GM06990 (cell line): ENCODE measurements around the gene STON1.

Source experiments
- DNase-seq: peaks from one replicate; pipeline ENCODE4 v3.0.0-alpha.2; 2011; ENCODE audit not compliant: insufficient read length; ENCODE audit errors: extremely low read depth
- H3K27me3 ChIP-seq: replicated peaks from 2 replicates; pipeline ENCODE4 v1.6.0; 2011; ENCODE audit warnings: low read length; ENCODE audit not compliant: control insufficient read depth, insufficient read depth
- H3K36me3 ChIP-seq: 2 replicates; pipeline ENCODE4 v1.5.1; 2011; ENCODE audit warnings: low read length; ENCODE audit not compliant: control insufficient read depth, insufficient read depth
- H3K4me3 ChIP-seq: replicated peaks from 2 replicates; pipeline ENCODE4 v1.5.1; 2011; ENCODE audit warnings: low read depth, mild to moderate bottlenecking, control low read depth, low read length
- TF ChIP-seq, protein P1 (sequence below): IDR thresholded peaks from 2 replicates; pipeline ENCODE4 v1.5.1; 2011; ENCODE audit warnings: low read length, control low read depth, mild to moderate bottlenecking, inconsistent platforms; ENCODE audit not compliant: insufficient read depth, poor library complexity, severe bottlenecking

The STON1 gene

GRCh38 chr2:48540237-48540935, 10.4 kb downstream of the STON1 start:
- H3K27me3 ChIP-seq, result no peaks in the 10 kb centered on the region
- TF ChIP-seq, protein P1, sequence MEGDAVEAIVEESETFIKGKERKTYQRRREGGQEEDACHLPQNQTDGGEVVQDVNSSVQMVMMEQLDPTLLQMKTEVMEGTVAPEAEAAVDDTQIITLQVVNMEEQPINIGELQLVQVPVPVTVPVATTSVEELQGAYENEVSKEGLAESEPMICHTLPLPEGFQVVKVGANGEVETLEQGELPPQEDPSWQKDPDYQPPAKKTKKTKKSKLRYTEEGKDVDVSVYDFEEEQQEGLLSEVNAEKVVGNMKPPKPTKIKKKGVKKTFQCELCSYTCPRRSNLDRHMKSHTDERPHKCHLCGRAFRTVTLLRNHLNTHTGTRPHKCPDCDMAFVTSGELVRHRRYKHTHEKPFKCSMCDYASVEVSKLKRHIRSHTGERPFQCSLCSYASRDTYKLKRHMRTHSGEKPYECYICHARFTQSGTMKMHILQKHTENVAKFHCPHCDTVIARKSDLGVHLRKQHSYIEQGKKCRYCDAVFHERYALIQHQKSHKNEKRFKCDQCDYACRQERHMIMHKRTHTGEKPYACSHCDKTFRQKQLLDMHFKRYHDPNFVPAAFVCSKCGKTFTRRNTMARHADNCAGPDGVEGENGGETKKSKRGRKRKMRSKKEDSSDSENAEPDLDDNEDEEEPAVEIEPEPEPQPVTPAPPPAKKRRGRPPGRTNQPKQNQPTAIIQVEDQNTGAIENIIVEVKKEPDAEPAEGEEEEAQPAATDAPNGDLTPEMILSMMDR, result no peak
- H3K4me3 ChIP-seq, result no peak overlapping the region
- no peak for DNase-seq
- H3K36me3 ChIP-seq, result no peaks in the 10 kb centered on the region

DNA sequence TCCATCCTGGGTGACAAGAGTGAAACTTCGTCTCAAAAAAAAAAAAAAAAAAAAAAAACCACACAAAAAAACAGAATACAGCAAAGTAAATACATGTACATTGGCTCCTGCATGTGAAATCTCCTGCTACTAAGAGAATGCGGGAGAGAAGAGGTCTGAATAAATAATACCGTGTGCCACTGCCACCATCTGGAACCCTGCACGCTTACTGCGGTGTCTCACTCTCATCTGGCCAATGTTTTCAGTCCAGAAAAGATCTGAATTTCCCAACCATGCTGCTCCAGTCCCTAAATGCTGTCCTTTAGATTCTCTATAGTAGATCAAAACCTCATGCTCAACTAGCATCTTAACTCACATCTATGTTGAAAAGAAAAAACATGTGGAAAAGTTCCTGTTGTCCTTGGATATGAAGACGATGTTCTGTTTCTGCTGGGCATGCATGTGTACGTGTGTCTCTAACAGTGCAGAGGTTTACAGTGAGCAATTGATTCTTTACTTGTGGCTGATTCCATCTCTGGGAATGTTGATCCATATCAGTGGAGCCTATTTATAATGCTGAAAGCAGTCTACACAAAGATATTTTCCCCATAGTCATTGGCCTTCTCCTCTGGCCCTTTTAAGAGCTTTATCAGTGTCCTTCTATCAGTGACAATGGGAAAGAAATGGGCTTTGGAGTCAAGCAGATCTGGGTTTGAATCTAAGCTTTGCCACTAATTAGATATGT, 11.9 kb downstream of the STON1 start:
- TF ChIP-seq, protein P1, result no peak
- no peak overlapping the region for H3K4me3 ChIP-seq
- no peak for DNase-seq
- no peaks in the 10 kb centered on the region for H3K27me3 ChIP-seq
- no peaks in the 10 kb centered on the region for H3K36me3 ChIP-seq

DNA sequence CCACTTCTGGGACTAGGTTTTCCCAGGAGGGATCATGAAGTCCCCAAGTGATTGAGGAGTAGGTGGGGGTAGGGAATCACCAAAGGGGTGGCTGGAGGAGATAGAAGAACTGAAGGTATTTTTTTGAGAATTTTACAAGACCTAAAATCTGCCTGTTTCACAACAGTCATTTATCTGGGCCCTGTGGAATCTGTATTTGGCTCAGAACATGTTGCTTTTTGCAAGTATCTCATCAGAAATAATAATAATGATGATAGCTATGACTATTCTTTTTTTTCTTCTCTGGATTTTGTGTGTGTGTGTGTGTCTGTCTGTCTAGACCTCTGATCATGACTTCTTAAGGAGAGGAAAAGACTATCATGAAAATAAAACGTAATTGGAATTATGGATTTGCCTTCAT, 13.9 kb downstream of the STON1 start:
- no peak overlapping the region for H3K4me3 ChIP-seq
- no peaks in the 10 kb centered on the region for H3K27me3 ChIP-seq
- no peak for DNase-seq
- TF ChIP-seq, protein P1, result no peak
- H3K36me3 ChIP-seq, result no peaks in the 10 kb centered on the region

- DNase-seq, result no peak
- H3K4me3 ChIP-seq, result no peak overlapping the region
Measured at GRCh38 chr2:48545244-48545643, 15.3 kb downstream of the STON1 start.

DNA sequence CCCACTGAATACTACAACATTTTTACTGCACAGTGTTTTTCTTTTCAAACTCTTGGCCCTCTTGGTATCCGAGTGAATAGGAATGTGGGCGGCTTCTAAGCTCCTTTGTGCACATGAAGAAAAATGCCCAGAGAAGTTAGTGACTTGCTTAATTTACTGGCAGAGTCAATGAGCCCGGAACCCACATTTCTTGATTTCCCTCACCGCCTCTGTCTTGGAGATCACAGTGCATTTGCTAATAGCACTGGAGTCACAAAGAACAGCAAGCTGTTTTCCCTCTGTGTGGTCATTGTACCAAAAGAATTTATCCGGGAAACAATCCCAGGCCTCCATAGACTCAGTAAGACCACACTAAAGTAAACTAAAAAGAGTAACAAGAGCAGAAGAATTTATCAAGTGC, 18.9 kb downstream of the STON1 start:
- Histone ChIP-seq H3K27me3 (no peaks in the 10 kb centered on the region), H3K36me3 (no peaks in the 10 kb centered on the region), H3K4me3 (no peak overlapping the region)
- TF ChIP-seq, protein P1, result no peak
- DNase-seq, result no peak

More at GRCh38 chr2:48545244-48545643, 15.3 kb downstream of the STON1 start:
- no peaks in the 10 kb centered on the region for H3K27me3 ChIP-seq
- no peaks in the 10 kb centered on the region for H3K36me3 ChIP-seq
- TF ChIP-seq, protein P1, result no peak
